ENCODE data around the gene SCAND1. TPM values are rescaled to one million over a fixed set of nuclear protein-coding genes. Genes with fewer than 3 reads are reported as not detected.

SCAND1 gene
- total RNA-seq, 2 donors from 2014 or later: 63.0 to 192 TPM

GRCh38 chr20:35904982-35905663 is 49.2 kb downstream of the SCAND1 start:
- H3K9me3 ChIP-seq: no peaks in the 10 kb centered on the region
- DNase-seq: no peak
- WGBS, 2 donors: 71 to 96% methylated on average over 4 of the region's 4 CpGs
- H3K4me1 ChIP-seq: no peaks in the 10 kb centered on the region
- no peak for ATAC-seq
- H3K36me3 ChIP-seq (replicated peaks in 1 of 2; ENCODE audit: insufficient read depth in 1 of 2, low read depth in 2 of 2): no peaks in the 10 kb centered on the region
- no peak overlapping the region for H3K27ac ChIP-seq
- TF ChIP-seq CTCF (IDR thresholded peaks at IDR 0.05) (no peak), POLR2A (IDR thresholded peaks at IDR 0.05) (no peak)
- H3K4me3 ChIP-seq: no peak overlapping the region
- intact Hi-C loops (cut with DNase I): no loop called here
- H3K27me3 ChIP-seq: no peaks in the 10 kb centered on the region

- TF ChIP-seq POLR2A (IDR thresholded peaks at IDR 0.05): no peak
- no peak for TF ChIP-seq CTCF (IDR thresholded peaks at IDR 0.05)
- WGBS, 2 donors: 84 to 89% methylated on average over 3 of the region's 3 CpGs
- H3K27ac ChIP-seq: no peak overlapping the region
- no peak for DNase-seq
- no peaks in the 10 kb centered on the region for H3K27me3 ChIP-seq
- intact Hi-C loops (cut with DNase I): no loop called here
- H3K4me1 ChIP-seq: no peaks in the 10 kb centered on the region
- H3K4me3 ChIP-seq: no peak overlapping the region
- H3K9me3 ChIP-seq: no peaks in the 10 kb centered on the region
- ATAC-seq: no peak
- H3K36me3 ChIP-seq (replicated peaks in 1 of 2; ENCODE audit: insufficient read depth in 1 of 2, low read depth in 2 of 2): peaks cover 0 to 5% of the 10 kb centered on the region in 2 donors
These were observed 50.5 kb downstream of the SCAND1 start for GRCh38 chr20:35903843-35904242.

Small RNA genes lying within 50 kb of the gene (small RNA-seq; reads per million reads assigned to genes)
- gene RNU6-937P: not detected

Other genes starting within 250 kb of the SCAND1 start
- 100 to 1,000 TPM; 264 to 309 TPM for gene RBM39, start 212.2 kb downstream of the SCAND1 start, total RNA-seq
- gene PHF20, start 182.5 kb downstream of the SCAND1 start, total RNA-seq: 10 to 100 TPM; 17.6 to 25.1 TPM
- gene CNBD2, start 14.1 kb upstream of the SCAND1 start, total RNA-seq: 10 to 100 TPM in 1 of 2 donors, 1 to 10 TPM in 1; 8.0 to 23.4 TPM
- gene EPB41L1, start 200.2 kb upstream of the SCAND1 start, total RNA-seq: 10 to 100 TPM; 22.8 to 53.4 TPM